Astrocyte (in vitro differentiated cells and primary cell): ENCODE results near the gene CBLIF. TPM values are rescaled to one million over a fixed set of nuclear protein-coding genes. Genes with fewer than 3 reads are reported as not detected.

Source experiments
- DNase-seq: peaks from one replicate; pipeline ENCODE4 v3.0.0-alpha.2; 2010; ENCODE audit warnings: low read depth
- FAIRE-seq: peaks from 2 replicates; lab custom pipeline; 2011; peaks lifted over from hg19 to GRCh38; lab: Jason Lieb, UNC
- H2AFZ ChIP-seq: 2 replicates; pipeline ENCODE4 v1.6.0; 2012; ENCODE audit warnings: low read depth, low read length, inconsistent platforms
- H3K27ac ChIP-seq: 2 replicates; pipeline ENCODE4 v1.5.1; 2011; ENCODE audit warnings: low read depth, low read length, inconsistent platforms
- H3K27me3 ChIP-seq: 2 replicates; pipeline ENCODE4 v1.6.0; 2011; ENCODE audit warnings: low read length, inconsistent platforms; ENCODE audit not compliant: insufficient read depth
- H3K36me3 ChIP-seq: 2 replicates; pipeline ENCODE4 v1.5.1; 2011; ENCODE audit warnings: low read length, inconsistent platforms; ENCODE audit not compliant: insufficient read depth
- H3K4me1 ChIP-seq: 2 replicates; pipeline ENCODE4 v1.5.1; 2011; ENCODE audit warnings: low read length, inconsistent platforms; ENCODE audit not compliant: insufficient read depth
- H3K4me2 ChIP-seq: 2 replicates; pipeline ENCODE4 v1.6.0; 2012; ENCODE audit warnings: low read length, inconsistent platforms
- H3K4me3 ChIP-seq: 2 replicates; pipeline ENCODE4 v1.5.1; 2011; ENCODE audit warnings: low read depth, mild to moderate bottlenecking, low read length, inconsistent platforms; ENCODE audit not compliant: insufficient read depth
- H3K79me2 ChIP-seq: 2 replicates; pipeline ENCODE4 v1.6.0; 2012; ENCODE audit warnings: mild to moderate bottlenecking, low read length, inconsistent platforms; ENCODE audit not compliant: insufficient read depth
- H3K9ac ChIP-seq: 2 replicates; pipeline ENCODE4 v1.6.0; 2012; ENCODE audit warnings: mild to moderate bottlenecking, low read length, inconsistent platforms
- H3K9me3 ChIP-seq: 2 replicates; pipeline ENCODE4 v1.5.1; 2012; ENCODE audit warnings: low read depth, mild to moderate bottlenecking, low read length, inconsistent platforms; ENCODE audit not compliant: insufficient read depth
- H4K20me1 ChIP-seq: 2 replicates; pipeline ENCODE4 v1.6.0; 2012; ENCODE audit warnings: low read length, inconsistent platforms; ENCODE audit not compliant: insufficient read depth
- H3K27ac Mint-ChIP-seq: one replicate; pipeline ENCODE4 v1.8.0; 2021; ENCODE audit warnings: mild to moderate bottlenecking, mixed read lengths; ENCODE audit not compliant: unreplicated experiment
- H3K27me3 Mint-ChIP-seq: one replicate; pipeline ENCODE4 v1.8.0; 2021; ENCODE audit warnings: low read depth, mixed read lengths; ENCODE audit not compliant: unreplicated experiment
- H3K36me3 Mint-ChIP-seq: one replicate; pipeline ENCODE4 v1.8.0; 2021; ENCODE audit warnings: low read depth, mixed read lengths; ENCODE audit not compliant: unreplicated experiment
- H3K4me1 Mint-ChIP-seq: one replicate; pipeline ENCODE4 v1.8.0; 2021; ENCODE audit warnings: low read depth, mixed read lengths; ENCODE audit not compliant: unreplicated experiment
- H3K4me3 Mint-ChIP-seq: one replicate; pipeline ENCODE4 v1.8.0; 2021; ENCODE audit warnings: mild to moderate bottlenecking, moderate library complexity, mixed read lengths; ENCODE audit not compliant: unreplicated experiment
- H3K9me3 Mint-ChIP-seq: one replicate; pipeline ENCODE4 v1.8.0; 2021; ENCODE audit warnings: mild to moderate bottlenecking, mixed read lengths; ENCODE audit not compliant: unreplicated experiment
- EZH2 ChIP-seq: IDR thresholded peaks from 2 replicates; pipeline ENCODE4 v1.6.1; 2012; ENCODE audit warnings: mild to moderate bottlenecking, low read length, inconsistent platforms; ENCODE audit not compliant: insufficient read depth
- total RNA-seq: library from RNA; stranded (reverse); gene quantifications from 2 replicates; pipeline ENCODE4 v1.2.1, GENCODE V29; 2021
- TF ChIP-seq, protein P1 (sequence below): IDR thresholded peaks from 2 replicates; pipeline ENCODE4 v1.5.1; 2011; ENCODE audit warnings: low read depth, mild to moderate bottlenecking, inconsistent platforms, low read length, moderate library complexity; ENCODE audit not compliant: insufficient read depth

The CBLIF gene
- total RNA-seq, 1 donor from 2014 or later, result not detected

DNA sequence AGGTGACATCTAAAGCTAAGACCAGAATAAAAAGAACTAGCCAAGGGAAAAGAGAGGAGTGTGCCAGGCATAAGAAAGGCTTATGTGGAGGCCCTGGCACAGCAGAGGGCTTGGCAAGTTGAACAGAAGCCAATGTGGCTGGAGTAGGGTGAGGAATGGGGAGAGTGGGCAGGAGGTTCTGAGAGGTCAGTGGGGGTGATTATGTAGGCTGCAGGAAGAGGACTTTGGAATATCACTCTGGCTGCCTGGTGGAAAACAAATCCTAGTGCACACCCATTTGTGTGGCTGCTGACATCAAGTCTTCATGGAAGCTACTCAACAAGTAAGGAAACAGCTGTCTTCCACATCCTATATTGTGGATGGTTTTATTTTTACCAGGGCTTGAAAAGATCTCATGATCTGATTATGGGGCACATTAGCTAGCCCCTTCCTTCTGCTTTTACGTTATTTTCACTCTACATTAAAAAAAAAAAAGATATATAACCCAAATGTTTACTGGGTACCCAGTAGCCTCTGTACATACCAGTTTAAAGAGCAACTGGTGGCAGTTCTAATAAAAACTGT lies 38.2 kb downstream of the CBLIF start:
- Mint-ChIP-seq H3K27ac (peak overlapping the region; percentile 24), H3K4me1 (peaks cover 2% of the 10 kb centered on the region)
- FAIRE-seq, result no peak

DNA sequence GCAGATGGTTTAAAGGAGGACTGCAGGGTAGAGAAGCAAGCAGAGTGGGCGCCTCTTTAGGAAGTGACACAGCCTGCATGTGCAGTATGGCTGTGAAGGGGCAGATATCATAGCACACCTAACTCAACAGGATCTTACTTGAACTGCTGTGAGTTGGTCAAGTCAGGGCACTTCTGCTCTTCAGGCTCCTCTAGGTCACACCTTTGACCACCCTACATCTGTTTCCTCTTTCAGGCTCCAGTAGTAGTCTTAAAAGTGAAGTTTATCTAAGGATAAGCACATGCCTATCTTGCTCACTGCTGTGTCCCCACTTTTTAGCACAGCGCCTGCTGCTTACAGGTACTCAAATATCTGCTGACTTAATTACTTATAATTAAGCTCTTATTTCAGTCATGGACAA lies 41.2 kb downstream of the CBLIF start:
- Mint-ChIP-seq H3K9me3 (no peaks in the 10 kb centered on the region), H3K36me3 (peaks cover 17% of the 10 kb centered on the region), H3K4me1 (peaks cover 9% of the 10 kb centered on the region), H3K4me3 (no peak overlapping the region), H3K27ac (no peak overlapping the region), H3K27me3 (no peaks in the 10 kb centered on the region)
- no peak overlapping the region for H2AFZ ChIP-seq
- H3K36me3 ChIP-seq, result peaks cover 22% of the 10 kb centered on the region
- no peaks in the 10 kb centered on the region for H3K79me2 ChIP-seq
- H3K4me2 ChIP-seq, result no peak overlapping the region
- H3K9me3 ChIP-seq, result no peaks in the 10 kb centered on the region
- H3K27ac ChIP-seq, result no peak overlapping the region
- peaks cover 4% of the 10 kb centered on the region for H4K20me1 ChIP-seq
- DNase-seq (no peak), FAIRE-seq (no peak)
- no peak overlapping the region for H3K4me3 ChIP-seq
- H3K9ac ChIP-seq, result no peak overlapping the region
- no peak for TF ChIP-seq EZH2
- TF ChIP-seq, protein P1, sequence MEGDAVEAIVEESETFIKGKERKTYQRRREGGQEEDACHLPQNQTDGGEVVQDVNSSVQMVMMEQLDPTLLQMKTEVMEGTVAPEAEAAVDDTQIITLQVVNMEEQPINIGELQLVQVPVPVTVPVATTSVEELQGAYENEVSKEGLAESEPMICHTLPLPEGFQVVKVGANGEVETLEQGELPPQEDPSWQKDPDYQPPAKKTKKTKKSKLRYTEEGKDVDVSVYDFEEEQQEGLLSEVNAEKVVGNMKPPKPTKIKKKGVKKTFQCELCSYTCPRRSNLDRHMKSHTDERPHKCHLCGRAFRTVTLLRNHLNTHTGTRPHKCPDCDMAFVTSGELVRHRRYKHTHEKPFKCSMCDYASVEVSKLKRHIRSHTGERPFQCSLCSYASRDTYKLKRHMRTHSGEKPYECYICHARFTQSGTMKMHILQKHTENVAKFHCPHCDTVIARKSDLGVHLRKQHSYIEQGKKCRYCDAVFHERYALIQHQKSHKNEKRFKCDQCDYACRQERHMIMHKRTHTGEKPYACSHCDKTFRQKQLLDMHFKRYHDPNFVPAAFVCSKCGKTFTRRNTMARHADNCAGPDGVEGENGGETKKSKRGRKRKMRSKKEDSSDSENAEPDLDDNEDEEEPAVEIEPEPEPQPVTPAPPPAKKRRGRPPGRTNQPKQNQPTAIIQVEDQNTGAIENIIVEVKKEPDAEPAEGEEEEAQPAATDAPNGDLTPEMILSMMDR, result no peak
- H3K4me1 ChIP-seq, result no peaks in the 10 kb centered on the region
- H3K27me3 ChIP-seq, result no peaks in the 10 kb centered on the region

More for the DNA sequence above, 38.2 kb downstream of the CBLIF start:
- Histone ChIP-seq H3K4me2 (no peak overlapping the region), H3K4me3 (no peak overlapping the region), H3K36me3 (peaks cover 22% of the 10 kb centered on the region), H3K27ac (no peak overlapping the region), H3K79me2 (peaks cover 13% of the 10 kb centered on the region), H3K27me3 (no peaks in the 10 kb centered on the region), H3K9me3 (no peaks in the 10 kb centered on the region), H3K4me1 (peaks cover 11% of the 10 kb centered on the region), H3K9ac (no peak overlapping the region), H4K20me1 (peaks cover 2% of the 10 kb centered on the region), H2AFZ (no peak overlapping the region)
- DNase-seq, result no peak
- Mint-ChIP-seq H3K9me3 (no peaks in the 10 kb centered on the region), H3K27me3 (no peaks in the 10 kb centered on the region), H3K36me3 (peaks cover 7% of the 10 kb centered on the region), H3K4me3 (no peak overlapping the region)
- TF ChIP-seq, protein P1, result no peak
- TF ChIP-seq EZH2, result no peak

DNA sequence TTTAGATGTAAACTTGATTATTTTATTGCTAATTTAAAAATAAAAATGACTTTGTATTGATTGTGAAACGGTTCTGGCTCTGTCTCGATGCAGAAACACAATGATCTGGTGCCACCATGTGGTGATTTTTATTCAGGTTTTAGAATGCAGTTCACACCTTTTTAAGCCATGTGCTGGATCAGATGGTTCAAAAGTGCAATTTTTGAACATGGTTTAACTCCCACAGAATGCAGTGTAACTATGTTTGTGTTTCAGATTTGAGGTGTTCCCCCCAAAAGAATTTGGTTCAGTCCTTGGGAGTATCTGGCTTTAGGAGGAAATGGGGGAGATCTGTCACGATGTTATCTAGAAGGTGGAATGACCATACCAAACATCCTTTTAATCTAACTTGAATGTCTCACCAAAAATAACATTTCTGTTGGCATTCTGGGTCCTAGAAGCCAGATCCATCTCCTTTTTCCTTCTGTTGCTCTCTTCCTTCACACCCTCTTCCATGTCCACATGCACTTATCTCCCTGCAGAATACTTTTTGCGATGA lies 42.6 kb downstream of the CBLIF start:
- H3K36me3 ChIP-seq, result peaks cover 18% of the 10 kb centered on the region
- H3K4me2 ChIP-seq, result no peak overlapping the region
- H4K20me1 ChIP-seq, result peaks cover 4% of the 10 kb centered on the region
- TF ChIP-seq EZH2, result no peak
- TF ChIP-seq, protein P1, result peak; percentile 68
- H3K4me3 ChIP-seq, result no peak overlapping the region
- FAIRE-seq (no peak), DNase-seq (peak; percentile 32)
- H3K4me1 Mint-ChIP-seq, result peaks cover 9% of the 10 kb centered on the region
- no peaks in the 10 kb centered on the region for H3K27me3 Mint-ChIP-seq
- H3K9me3 ChIP-seq, result no peaks in the 10 kb centered on the region
- H3K4me3 Mint-ChIP-seq, result no peak overlapping the region
- no peak overlapping the region for H3K9ac ChIP-seq
- H3K9me3 Mint-ChIP-seq, result no peaks in the 10 kb centered on the region
- no peak overlapping the region for H3K27ac Mint-ChIP-seq
- H2AFZ ChIP-seq, result no peak overlapping the region
- no peaks in the 10 kb centered on the region for H3K27me3 ChIP-seq
- peaks cover 17% of the 10 kb centered on the region for H3K36me3 Mint-ChIP-seq
- H3K4me1 ChIP-seq, result no peaks in the 10 kb centered on the region
- H3K79me2 ChIP-seq, result no peaks in the 10 kb centered on the region
- H3K27ac ChIP-seq, result no peak overlapping the region
